ENCODE measurements around the gene ZBTB7C. TPM values are rescaled to one million over a fixed set of nuclear protein-coding genes. Genes with fewer than 3 reads are reported as not detected.

Gene ZBTB7C
- total RNA-seq, 1 donor from 2014 or later, result 1.4 TPM

DNA sequence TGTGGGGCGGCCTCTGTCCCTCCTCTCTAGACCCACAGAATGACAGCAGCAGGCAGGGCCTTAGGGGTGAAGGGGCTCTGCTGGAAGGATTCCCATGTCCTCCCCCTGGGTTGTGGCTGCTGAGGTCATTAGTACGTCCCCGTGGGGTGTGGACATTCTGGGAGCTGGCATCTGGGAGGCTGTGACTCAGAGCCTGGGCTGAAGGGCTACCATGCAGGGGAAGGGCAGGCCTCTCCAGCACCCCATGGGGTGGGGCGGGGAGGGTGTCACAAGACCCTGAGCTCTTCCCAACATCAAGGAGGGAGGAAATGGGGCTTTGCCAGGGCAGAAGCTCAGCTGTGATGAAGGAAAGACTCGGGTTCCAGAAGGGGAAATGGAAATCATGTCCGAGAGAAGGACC, 373.0 kb downstream of the ZBTB7C start:
- Mint-ChIP-seq H3K27me3 (ENCODE audit: low read depth) (no peaks in the 10 kb centered on the region), H3K27ac (ENCODE audit: unreplicated experiment) (no peak overlapping the region), H3K9me3 (ENCODE audit: low read depth) (no peaks in the 10 kb centered on the region), H3K36me3 (ENCODE audit: low read depth) (no peaks in the 10 kb centered on the region), H3K4me1 (ENCODE audit: low read depth) (no peaks in the 10 kb centered on the region), H3K4me3 (ENCODE audit: unreplicated experiment) (no peak overlapping the region)
- DNase-seq (ENCODE audit: low spot score), result peak; percentile 59
- TF ChIP-seq, protein P1, sequence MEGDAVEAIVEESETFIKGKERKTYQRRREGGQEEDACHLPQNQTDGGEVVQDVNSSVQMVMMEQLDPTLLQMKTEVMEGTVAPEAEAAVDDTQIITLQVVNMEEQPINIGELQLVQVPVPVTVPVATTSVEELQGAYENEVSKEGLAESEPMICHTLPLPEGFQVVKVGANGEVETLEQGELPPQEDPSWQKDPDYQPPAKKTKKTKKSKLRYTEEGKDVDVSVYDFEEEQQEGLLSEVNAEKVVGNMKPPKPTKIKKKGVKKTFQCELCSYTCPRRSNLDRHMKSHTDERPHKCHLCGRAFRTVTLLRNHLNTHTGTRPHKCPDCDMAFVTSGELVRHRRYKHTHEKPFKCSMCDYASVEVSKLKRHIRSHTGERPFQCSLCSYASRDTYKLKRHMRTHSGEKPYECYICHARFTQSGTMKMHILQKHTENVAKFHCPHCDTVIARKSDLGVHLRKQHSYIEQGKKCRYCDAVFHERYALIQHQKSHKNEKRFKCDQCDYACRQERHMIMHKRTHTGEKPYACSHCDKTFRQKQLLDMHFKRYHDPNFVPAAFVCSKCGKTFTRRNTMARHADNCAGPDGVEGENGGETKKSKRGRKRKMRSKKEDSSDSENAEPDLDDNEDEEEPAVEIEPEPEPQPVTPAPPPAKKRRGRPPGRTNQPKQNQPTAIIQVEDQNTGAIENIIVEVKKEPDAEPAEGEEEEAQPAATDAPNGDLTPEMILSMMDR (IDR thresholded peaks at IDR 0.05), result no peak

DNA sequence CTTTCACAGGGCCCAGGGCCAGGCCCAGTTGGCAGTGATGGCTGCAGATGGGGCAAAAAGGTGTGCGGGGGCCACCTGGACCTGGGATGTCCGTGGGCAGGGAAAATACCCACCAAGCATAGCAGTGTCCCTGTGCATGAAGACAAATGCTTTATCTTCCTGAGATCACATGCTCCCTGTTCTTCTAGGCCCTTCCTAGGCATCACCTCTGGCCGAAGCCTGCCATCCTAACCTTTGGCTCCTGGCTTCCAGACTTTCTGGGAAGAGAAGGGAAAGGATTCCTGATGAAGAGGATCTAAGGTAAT, 373.7 kb downstream of the ZBTB7C start:
- H3K4me1 Mint-ChIP-seq (ENCODE audit: low read depth), result no peaks in the 10 kb centered on the region
- no peaks in the 10 kb centered on the region for H3K36me3 Mint-ChIP-seq (ENCODE audit: low read depth)
- DNase-seq (ENCODE audit: low spot score), result peak; percentile 35
- TF ChIP-seq, protein P1 (IDR thresholded peaks at IDR 0.05), result no peak
- H3K4me3 Mint-ChIP-seq (ENCODE audit: unreplicated experiment), result no peak overlapping the region
- H3K27ac Mint-ChIP-seq (ENCODE audit: unreplicated experiment), result no peak overlapping the region
- no peaks in the 10 kb centered on the region for H3K9me3 Mint-ChIP-seq (ENCODE audit: low read depth)
- no peaks in the 10 kb centered on the region for H3K27me3 Mint-ChIP-seq (ENCODE audit: low read depth)

DNA sequence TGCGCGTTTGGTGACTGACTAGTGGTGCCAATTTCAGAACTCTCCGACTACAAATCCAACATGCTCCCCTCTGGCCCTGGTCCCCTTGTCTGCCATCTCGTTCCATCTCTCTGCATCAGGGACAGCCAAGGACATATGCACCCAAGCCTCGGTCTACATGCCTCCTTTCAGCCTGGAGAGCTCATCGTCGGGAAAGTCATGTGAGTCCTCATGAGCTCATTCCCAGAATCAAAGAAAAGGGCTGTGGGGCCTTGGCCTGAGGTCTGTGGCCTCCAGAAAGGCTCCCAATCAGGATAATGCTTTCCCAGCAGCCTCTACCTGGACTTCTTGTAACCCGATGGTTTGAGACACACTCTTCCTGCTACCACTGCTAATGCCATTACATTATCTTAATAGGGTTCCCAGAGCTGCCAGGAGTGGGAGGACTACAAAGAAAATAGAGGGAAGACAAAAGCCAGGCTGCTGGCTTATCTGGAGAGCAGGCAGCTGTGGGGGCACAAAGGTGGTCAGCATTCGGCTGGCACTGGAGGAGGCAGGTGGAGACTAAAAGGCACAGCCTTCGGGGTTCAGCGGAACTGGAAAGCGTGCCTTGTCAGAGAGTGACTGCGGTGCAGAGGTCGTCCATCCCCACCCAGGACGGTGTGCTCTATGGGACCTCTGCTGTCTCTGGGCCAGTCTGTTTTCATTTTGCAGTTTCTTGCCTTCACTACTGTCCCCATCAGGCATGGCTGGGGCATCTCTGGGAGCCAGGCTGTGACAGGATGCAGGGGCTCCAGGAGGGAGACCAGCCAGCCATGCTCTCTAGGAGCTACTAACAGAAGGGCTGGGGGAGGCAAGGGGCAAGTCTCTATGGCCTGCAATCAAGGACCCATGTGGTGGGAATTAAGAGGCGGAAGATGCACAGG, 374.3 kb downstream of the ZBTB7C start:
- Mint-ChIP-seq H3K27me3 (ENCODE audit: low read depth) (no peaks in the 10 kb centered on the region), H3K27ac (ENCODE audit: unreplicated experiment) (no peak overlapping the region), H3K4me1 (ENCODE audit: low read depth) (no peaks in the 10 kb centered on the region), H3K36me3 (ENCODE audit: low read depth) (no peaks in the 10 kb centered on the region), H3K4me3 (ENCODE audit: unreplicated experiment) (no peak overlapping the region), H3K9me3 (ENCODE audit: low read depth) (no peaks in the 10 kb centered on the region)
- DNase-seq (ENCODE audit: low spot score), result peak; percentile 72
- TF ChIP-seq, protein P1 (IDR thresholded peaks at IDR 0.05), result no peak

DNA sequence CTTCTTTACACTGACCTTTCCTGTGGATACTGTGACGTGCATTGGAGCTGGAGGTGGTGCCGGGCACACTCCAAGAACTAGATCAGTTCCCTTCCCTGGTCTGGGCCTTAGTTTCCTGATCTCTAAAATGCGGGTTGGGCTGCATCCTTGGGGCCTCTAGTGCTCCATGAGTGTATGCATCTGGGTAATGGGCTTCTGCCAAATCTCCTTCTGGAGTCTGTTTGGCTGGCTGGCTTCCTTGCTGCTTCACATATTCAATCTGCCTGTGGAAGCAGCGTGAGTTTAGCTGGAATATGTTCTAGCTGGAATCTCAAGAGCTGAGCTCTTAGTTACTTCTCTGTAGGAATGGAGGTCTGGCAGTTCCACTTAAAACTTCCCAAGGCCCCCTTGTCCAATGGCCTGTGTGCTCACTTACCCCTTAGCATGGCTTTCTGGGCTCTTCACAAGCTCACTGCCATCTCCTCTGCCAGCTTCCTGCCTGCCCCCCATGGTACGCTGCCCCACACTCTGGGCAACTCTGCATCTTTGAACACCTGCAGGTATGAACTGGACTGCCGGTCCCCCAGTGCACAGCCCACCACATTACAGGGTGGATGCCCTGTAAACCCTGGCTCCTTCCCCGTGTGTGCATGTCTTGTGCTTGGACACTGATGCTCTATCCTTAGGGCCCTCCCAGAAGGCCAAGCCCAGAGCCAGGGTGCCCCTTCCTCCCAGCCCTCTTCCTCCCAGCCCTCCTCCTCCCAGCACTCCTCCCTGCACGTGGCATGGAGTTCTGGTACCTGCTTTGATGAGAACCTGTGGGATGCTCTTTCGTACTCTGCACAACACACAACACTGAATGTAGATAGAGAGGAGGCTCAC, 375.2 kb downstream of the ZBTB7C start:
- Mint-ChIP-seq H3K36me3 (ENCODE audit: low read depth) (no peaks in the 10 kb centered on the region), H3K27me3 (ENCODE audit: low read depth) (no peaks in the 10 kb centered on the region), H3K9me3 (ENCODE audit: low read depth) (no peaks in the 10 kb centered on the region), H3K4me3 (ENCODE audit: unreplicated experiment) (no peak overlapping the region), H3K4me1 (ENCODE audit: low read depth) (no peaks in the 10 kb centered on the region), H3K27ac (ENCODE audit: unreplicated experiment) (no peak overlapping the region)
- TF ChIP-seq, protein P1 (IDR thresholded peaks at IDR 0.05), result no peak
- peak; percentile 59 for DNase-seq (ENCODE audit: low spot score)

Measured in chondrocyte (in vitro differentiated cells).